GM23248 (cell line): ENCODE data around the gene ARHGAP8.

ENCODE experiments used
- EZH2 ChIP-seq: fragments of 200-600 bp; sonication (generic); IDR thresholded peaks from 2 replicates; pipeline ENCODE4 v1.6.1; 2018; ENCODE audit warnings: antibody characterized with exemption, mild to moderate bottlenecking; ENCODE audit not compliant: insufficient read depth, poor library complexity, severe bottlenecking
- EZH2phosphoT487 ChIP-seq: fragments of 200-600 bp; sonication (generic); IDR thresholded peaks from 2 replicates; pipeline ENCODE4 v1.6.1; 2018; ENCODE audit warnings: antibody characterized with exemption, moderate library complexity, mild to moderate bottlenecking, low read depth; ENCODE audit not compliant: insufficient read depth

GRCh38 chr22:44726439-44726838, 25.9 kb upstream of the ARHGAP8 start:
- no peak for TF ChIP-seq EZH2phosphoT487
- no peak for TF ChIP-seq EZH2
